Motor neuron (in vitro differentiated cells): ENCODE measurements around the gene RAB41. TPM values are rescaled to one million over a fixed set of nuclear protein-coding genes. Genes with fewer than 3 reads are reported as not detected.
"Not testable (repeated sequence)": the region's sequence is repeated elsewhere in the genome, so short reads cannot be mapped to it uniquely, and the experiment has no call there.

Source experiments
- ATAC-seq, 8 experiments: fragments of 200-7000 bp; cut with Tn5 transposase; replicated peaks in 6 of 8; 2 replicates each; pipeline ENCODE4 v1.8.0; 2021; ENCODE audit warnings: mild to moderate bottlenecking in 8 of 8, moderate library complexity in 8 of 8
- H3K27ac ChIP-seq, 2 donors: fragments of 250-450 bp; sonication (Bioruptor Pico); 2 replicates each; pipeline ENCODE4 v1.9.0; 2021; ENCODE audit warnings: antibody characterized with exemption in 2 of 2, mild to moderate bottlenecking in 2 of 2, moderate library complexity in 1 of 2
- H3K4me1 ChIP-seq, 2 donors: fragments of 250-450 bp; sonication (Bioruptor Pico); replicated peaks in 1 of 2; 2 replicates each; pipeline ENCODE4 v1.6.1; 2021; ENCODE audit warnings: antibody characterized with exemption in 2 of 2, mild to moderate bottlenecking in 2 of 2, moderate library complexity in 1 of 2
- H3K4me3 ChIP-seq, 5 donors: fragments of 250-450 bp; sonication (Bioruptor Pico); 2 replicates each; pipeline ENCODE4 v1.9.0; 2021; ENCODE audit warnings: antibody characterized with exemption in 5 of 5, mild to moderate bottlenecking in 5 of 5, moderate library complexity in 4 of 5
- WGBS, 10 experiments: fragments of 450-650 bp; shearing (Covaris generic); methylation state at CpG; one replicate each; pipeline ENCODE4 v1.0.0; 2022; 5-methylcytosine and 5-hydroxymethylcytosine counted together
- in situ Hi-C, 9 experiments: fragments of 400-800 bp; cut with MboI; loops; one replicate each; pipeline ENCODE4 v1.15.0; 2021; ENCODE audit warnings: low sequenced_read_pairs in 9 of 9, low pct_unique_long_range_greater_than_20kb in 2 of 9; ENCODE audit not compliant: unreplicated experiment in 9 of 9
- total RNA-seq, 8 experiments: library from RNA; unstranded; fragments of 300-600 nt; gene quantifications; 2 replicates each; pipeline versions ENCODE4 v1.2.3 to v1.2.4, GENCODE V29; 2022

Gene RAB41
- total RNA-seq, 8 experiments from 2014 or later, result 0.18 to 1.4 (median 0.47) TPM; not detected in 3

DNA sequence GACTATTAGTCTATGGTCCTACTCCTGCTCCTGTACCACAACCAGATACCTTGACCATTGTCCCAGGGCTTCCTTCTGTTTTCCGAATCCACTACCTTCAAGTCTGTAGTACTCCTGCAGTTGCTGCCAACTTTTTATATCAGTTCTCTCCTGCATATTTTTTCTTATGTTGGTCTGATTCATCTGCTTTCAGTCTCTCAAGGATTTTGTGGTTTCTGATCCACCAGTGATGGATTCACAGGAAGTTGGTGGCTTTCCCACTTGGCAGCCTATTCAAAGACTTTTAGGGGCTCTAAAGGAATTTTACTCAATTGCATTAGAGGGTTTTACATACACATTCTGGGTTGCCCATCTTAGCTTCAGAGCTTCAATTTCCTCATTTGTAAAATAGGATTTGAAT lies 31.5 kb downstream of the RAB41 start:
- 55 to 100% (median 67%) methylated on average over 1 of the region's 1 CpG; no CpG with 5 or more reads in 7 of the 10 experiments for WGBS, 10 experiments
- Histone ChIP-seq H3K4me3 (no peak overlapping the region), H3K27ac (no peak overlapping the region), H3K4me1 (no peaks in the 10 kb centered on the region)
- no peak for ATAC-seq
- in situ Hi-C loops, result loop anchor here in 1 of 9 experiments (25.0 kb wide), 1 partner anchor 99 kb away; the partner anchor contains the start of gene GDPD2

DNA sequence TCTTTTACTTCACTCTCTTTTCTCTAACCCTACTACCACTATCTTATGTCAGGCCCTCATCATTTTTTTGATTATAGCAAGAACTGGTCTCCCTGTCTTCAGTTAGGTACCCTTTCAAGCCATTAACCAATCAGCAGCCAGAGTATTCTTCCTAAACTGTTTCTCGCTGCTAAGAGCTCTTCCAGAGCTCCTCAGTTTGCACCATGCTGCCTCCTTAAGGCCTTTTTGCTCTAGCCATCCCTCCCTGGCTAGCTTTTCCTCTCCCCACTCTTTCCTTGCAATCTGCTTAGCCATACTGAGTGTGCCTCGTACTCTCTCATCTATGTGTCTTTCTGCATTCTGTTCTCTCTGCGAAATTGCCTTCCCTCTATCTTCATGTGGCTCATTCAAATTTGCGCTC lies 40.8 kb downstream of the RAB41 start:
- Histone ChIP-seq H3K4me1 (no peaks in the 10 kb centered on the region), H3K27ac (no peak overlapping the region), H3K4me3 (no peak overlapping the region)
- ATAC-seq, result no peak
- in situ Hi-C loops, result loop anchor here in 1 of 9 experiments (25.0 kb wide), 1 partner anchor 90 kb away; the partner anchor contains the start of gene GDPD2
- 63 to 100% (median 82%) methylated on average over 1 to 4 of the region's 4 CpGs; no CpG with 5 or more reads in 3 of the 10 experiments for WGBS, 10 experiments

GRCh38 chrX:70323628-70324027 lies 41.7 kb downstream of the RAB41 start:
- H3K4me3 ChIP-seq, ATAC-seq, H3K27ac ChIP-seq, H3K4me1 ChIP-seq: not testable (repeated sequence)
- in situ Hi-C loops, result loop anchor here in 1 of 9 experiments (25.0 kb wide), 1 partner anchor 89 kb away; the partner anchor contains the start of gene GDPD2
- 44 to 100% (median 88%) methylated on average over 1 to 6 of the region's 6 CpGs; no CpG with 5 or more reads in 5 of the 10 experiments for WGBS, 10 experiments

DNA sequence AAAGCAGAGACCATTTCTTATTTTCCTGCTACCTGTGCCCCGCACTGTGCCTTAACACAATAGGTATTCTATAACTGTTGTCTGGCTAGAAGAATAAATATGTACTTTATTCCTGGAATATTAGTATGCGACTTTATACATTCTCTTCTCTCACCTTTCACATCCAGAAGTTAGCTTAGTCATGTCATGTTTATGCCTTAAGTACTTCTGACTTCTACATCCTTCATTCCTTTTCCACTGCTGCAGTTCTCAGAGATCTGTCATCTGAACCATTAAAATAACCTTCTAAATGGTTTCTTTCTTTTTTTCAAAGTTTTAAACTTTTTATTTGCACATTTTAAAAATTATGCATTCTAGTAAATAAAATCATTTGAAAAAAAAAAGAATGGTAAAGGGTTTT lies 42.4 kb downstream of the RAB41 start:
- no peak overlapping the region for H3K4me3 ChIP-seq
- ATAC-seq, result no peak
- no peaks in the 10 kb centered on the region for H3K4me1 ChIP-seq
- no peak overlapping the region for H3K27ac ChIP-seq
- 59 to 100% (median 98%) methylated on average over 1 to 2 of the region's 2 CpGs; no CpG with 5 or more reads in 4 of the 10 experiments for WGBS, 10 experiments
- in situ Hi-C loops, result loop anchor here in 1 of 9 experiments (25.0 kb wide), 1 partner anchor 88 kb away; the partner anchor contains the start of gene GDPD2

DNA sequence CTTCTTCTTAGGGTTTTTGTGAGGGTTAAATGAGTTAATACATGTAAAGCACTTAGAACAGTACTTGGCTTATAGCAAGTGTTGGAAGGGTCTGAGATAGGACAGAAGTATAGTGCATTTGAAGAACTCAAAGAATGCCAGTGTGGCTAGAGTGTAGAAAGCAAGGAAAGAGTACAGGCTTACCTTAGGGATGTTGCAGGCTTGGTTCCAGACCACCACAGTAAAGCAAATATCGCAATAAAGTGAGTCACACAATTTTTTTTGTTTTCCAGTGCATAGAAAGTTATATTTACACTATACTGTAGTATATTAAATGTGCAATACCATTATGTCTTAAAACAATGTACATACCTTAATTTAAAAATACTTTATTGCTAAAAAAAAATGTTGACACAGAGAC lies 49.2 kb downstream of the RAB41 start:
- no peak overlapping the region for H3K4me3 ChIP-seq
- 50 to 100% (median 80%) methylated on average over 1 of the region's 1 CpG; no CpG with 5 or more reads in 7 of the 10 experiments for WGBS, 10 experiments
- no peaks in the 10 kb centered on the region for H3K4me1 ChIP-seq
- no peak for ATAC-seq
- no peak overlapping the region for H3K27ac ChIP-seq
- in situ Hi-C loops, result no loop called here

- Histone ChIP-seq H3K4me1 (no peaks in the 10 kb centered on the region), H3K4me3 (no peak overlapping the region), H3K27ac (no peak overlapping the region)
- in situ Hi-C loops, result no loop called here
- WGBS, 10 experiments, result 40 to 100% (median 100%) methylated on average over 1 of the region's 1 CpG; no CpG with 5 or more reads in 3 of the 10 experiments
- ATAC-seq, result no peak
Measured at GRCh38 chrX:70332600-70332999, 50.6 kb downstream of the RAB41 start.

Other genes with a start within 250 kb of the RAB41 start
- under 1 TPM in 3 of 8 experiments, not detected in 5; 0.05 to 0.77 (median 0.14) TPM for gene AWAT2, start 232.2 kb upstream of the RAB41 start, total RNA-seq
- under 1 TPM in 2 of 8 experiments, not detected in 6; 0.22 to 0.24 TPM for gene OTUD6A, start 219.7 kb upstream of the RAB41 start, total RNA-seq
- 10 to 100 TPM; 41.1 to 94.4 (median 57.1) TPM for gene IGBP1, start 148.7 kb upstream of the RAB41 start, total RNA-seq
- under 1 TPM in 1 of 8 experiments, not detected in 7; 0.24 TPM for gene DGAT2L6, start 104.7 kb upstream of the RAB41 start, total RNA-seq
- gene AWAT1, start 47.5 kb upstream of the RAB41 start, total RNA-seq, result not detected
- gene P2RY4, start 22.0 kb upstream of the RAB41 start, total RNA-seq, result 1 to 10 TPM in 1 of 8 experiments, under 1 TPM in 5, not detected in 2; 0.11 to 1.2 (median 0.26) TPM
- gene ARR3, start 13.8 kb upstream of the RAB41 start, total RNA-seq, result 1 to 10 TPM in 2 of 8 experiments, under 1 TPM in 1, not detected in 5; 1.00 to 2.7 (median 1.1) TPM
- 10 to 100 TPM; 46.9 to 87.1 (median 54.9) TPM for gene PDZD11, start 7.8 kb downstream of the RAB41 start, total RNA-seq
- 10 to 100 TPM in 3 of 8 experiments, 1 to 10 TPM in 4, under 1 TPM in 1; 0.10 to 32.1 (median 1.9) TPM for gene KIF4A, start 7.9 kb downstream of the RAB41 start, total RNA-seq
- gene GDPD2, start 141.1 kb downstream of the RAB41 start, total RNA-seq, result 10 to 100 TPM in 1 of 8 experiments, 1 to 10 TPM in 4, under 1 TPM in 2, not detected in 1; 0.15 to 37.9 (median 5.8) TPM
- gene DLG3, start 162.7 kb downstream of the RAB41 start, total RNA-seq, result 10 to 100 TPM in 5 of 8 experiments, 1 to 10 TPM in 2, under 1 TPM in 1; 0.61 to 28.7 (median 16.4) TPM